ENCODE data around the gene PLIN5. TPM values are rescaled to one million over a fixed set of nuclear protein-coding genes. Genes with fewer than 3 reads are reported as not detected.

The PLIN5 gene
- total and polyA plus RNA-seq, 10 of the 15 experiments (the other 5 are each of a cell fraction or from before 2014, with no cell fraction given) = 0.15 to 0.33 TPM; not detected in 8

DNA sequence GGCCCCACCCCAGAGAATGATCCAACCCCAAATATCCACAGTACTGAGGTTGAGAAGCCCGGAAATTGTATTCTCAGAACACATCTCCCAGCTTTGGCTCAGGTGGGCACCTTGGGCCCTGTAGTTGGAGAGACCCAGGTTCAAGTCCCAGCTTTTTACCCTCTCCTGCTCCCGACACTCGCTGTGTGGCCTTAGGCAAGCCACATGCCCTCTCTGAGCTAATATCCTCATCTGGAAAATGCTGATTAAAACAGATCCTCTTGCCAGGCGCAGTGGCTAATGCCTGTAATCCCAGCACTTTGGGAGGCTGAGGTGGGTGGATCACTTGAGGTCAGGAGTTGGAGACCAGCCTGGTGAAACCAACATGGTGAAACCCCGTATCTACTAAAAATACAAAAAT lies 19.3 kb downstream of the PLIN5 start (continued):
- TF ChIP-seq GATAD2B (conservative IDR thresholded peaks at IDR 0.05; ENCODE audit: low read depth) (no peak), NFXL1 (IDR thresholded peaks at IDR 0.05; ENCODE audit: borderline replicate concordance) (no peak), ZSCAN29 (IDR thresholded peaks at IDR 0.05) (no peak), HDAC2 (IDR thresholded peaks at IDR 0.05) (no peak), DPF2 (IDR thresholded peaks at IDR 0.05) (no peak)

- no TSS peak for BruUV-seq (replicated peaks)
- no peak overlapping the region for H3K4me3 ChIP-seq
- FAIRE-seq (no peak), ATAC-seq (no peak), DNase-seq (ENCODE audit: low read depth, low spot score) (no peak)
- H3K36me3 ChIP-seq (ENCODE audit: control insufficient read depth in 2 of 2, insufficient read depth in 2 of 2, low read length in 1 of 2) = no peaks in the 10 kb centered on the region
- TF ChIP-seq RELA (IDR thresholded peaks at IDR 0.05; ENCODE audit: borderline replicate concordance, partially characterized antibody) (no peak), ZNF24 (IDR thresholded peaks at IDR 0.05) (no peak), ZNF687 (IDR thresholded peaks at IDR 0.05) (no peak), PAX8 (IDR thresholded peaks at IDR 0.05) (no peak), KLF5 (IDR thresholded peaks at IDR 0.05; ENCODE audit: partially characterized antibody) (no peak), SIN3A (IDR thresholded peaks at IDR 0.05; ENCODE audit: low read depth, low read length) (no peak), JUND (IDR thresholded peaks at IDR 0.05; ENCODE audit: low read depth, low read length) (no peak)
- TF ChIP-seq, protein P1, sequence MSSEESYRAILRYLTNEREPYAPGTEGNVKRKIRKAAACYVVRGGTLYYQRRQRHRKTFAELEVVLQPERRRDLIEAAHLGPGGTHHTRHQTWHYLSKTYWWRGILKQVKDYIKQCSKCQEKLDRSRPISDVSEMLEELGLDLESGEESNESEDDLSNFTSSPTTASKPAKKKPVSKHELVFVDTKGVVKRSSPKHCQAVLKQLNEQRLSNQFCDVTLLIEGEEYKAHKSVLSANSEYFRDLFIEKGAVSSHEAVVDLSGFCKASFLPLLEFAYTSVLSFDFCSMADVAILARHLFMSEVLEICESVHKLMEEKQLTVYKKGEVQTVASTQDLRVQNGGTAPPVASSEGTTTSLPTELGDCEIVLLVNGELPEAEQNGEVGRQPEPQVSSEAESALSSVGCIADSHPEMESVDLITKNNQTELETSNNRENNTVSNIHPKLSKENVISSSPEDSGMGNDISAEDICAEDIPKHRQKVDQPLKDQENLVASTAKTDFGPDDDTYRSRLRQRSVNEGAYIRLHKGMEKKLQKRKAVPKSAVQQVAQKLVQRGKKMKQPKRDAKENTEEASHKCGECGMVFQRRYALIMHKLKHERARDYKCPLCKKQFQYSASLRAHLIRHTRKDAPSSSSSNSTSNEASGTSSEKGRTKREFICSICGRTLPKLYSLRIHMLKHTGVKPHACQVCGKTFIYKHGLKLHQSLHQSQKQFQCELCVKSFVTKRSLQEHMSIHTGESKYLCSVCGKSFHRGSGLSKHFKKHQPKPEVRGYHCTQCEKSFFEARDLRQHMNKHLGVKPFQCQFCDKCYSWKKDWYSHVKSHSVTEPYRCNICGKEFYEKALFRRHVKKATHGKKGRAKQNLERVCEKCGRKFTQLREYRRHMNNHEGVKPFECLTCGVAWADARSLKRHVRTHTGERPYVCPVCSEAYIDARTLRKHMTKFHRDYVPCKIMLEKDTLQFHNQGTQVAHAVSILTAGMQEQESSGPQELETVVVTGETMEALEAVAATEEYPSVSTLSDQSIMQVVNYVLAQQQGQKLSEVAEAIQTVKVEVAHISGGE (CRISPR knock-in tag; IDR thresholded peaks at IDR 0.05) = no peak
- TF ChIP-seq, protein P2, sequence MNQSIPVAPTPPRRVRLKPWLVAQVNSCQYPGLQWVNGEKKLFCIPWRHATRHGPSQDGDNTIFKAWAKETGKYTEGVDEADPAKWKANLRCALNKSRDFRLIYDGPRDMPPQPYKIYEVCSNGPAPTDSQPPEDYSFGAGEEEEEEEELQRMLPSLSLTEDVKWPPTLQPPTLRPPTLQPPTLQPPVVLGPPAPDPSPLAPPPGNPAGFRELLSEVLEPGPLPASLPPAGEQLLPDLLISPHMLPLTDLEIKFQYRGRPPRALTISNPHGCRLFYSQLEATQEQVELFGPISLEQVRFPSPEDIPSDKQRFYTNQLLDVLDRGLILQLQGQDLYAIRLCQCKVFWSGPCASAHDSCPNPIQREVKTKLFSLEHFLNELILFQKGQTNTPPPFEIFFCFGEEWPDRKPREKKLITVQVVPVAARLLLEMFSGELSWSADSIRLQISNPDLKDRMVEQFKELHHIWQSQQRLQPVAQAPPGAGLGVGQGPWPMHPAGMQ (IDR thresholded peaks at IDR 0.05; ENCODE audit: borderline replicate concordance) = no peak
- no peak overlapping the region for H3K27ac ChIP-seq (ENCODE audit: control insufficient read depth, insufficient read depth)
- intact Hi-C loops (cut with micrococcal nuclease; ENCODE audit: unreplicated experiment) (no loop called here), in situ Hi-C loops (cut with MboI) (no loop called here)
- no peaks in the 10 kb centered on the region for H3K79me2 ChIP-seq (ENCODE audit: control insufficient read depth, insufficient read depth, low read length)
- WGBS (ENCODE audit: insufficient coverage, insufficient replicate concordance, low lambda C conversion rate, missing lambda C conversion rate) = 85% methylated on average over 17 of the region's 17 CpGs
- H3K27me3 ChIP-seq (replicated peaks in 1 of 2; ENCODE audit: control insufficient read depth in 2 of 2, insufficient read depth in 2 of 2, low read length in 1 of 2) = no peaks in the 10 kb centered on the region
- no peak overlapping the region for H2AFZ ChIP-seq (ENCODE audit: control insufficient read depth, low read depth, low read length)
- no peaks in the 10 kb centered on the region for H3K9me3 ChIP-seq (replicated peaks; ENCODE audit: control insufficient read depth, insufficient read depth, low read length)
- H3K4me1 ChIP-seq (ENCODE audit: control insufficient read depth, insufficient read depth, low read length) = no peaks in the 10 kb centered on the region
- RAD21 ChIA-PET (ENCODE audit: unreplicated experiment) = no interaction called here
- CTCF ChIA-PET = no interaction called here
- H3K9ac ChIP-seq (ENCODE audit: control insufficient read depth, insufficient read depth, low read length) = no peak overlapping the region
- H4K20me1 ChIP-seq (ENCODE audit: control insufficient read depth, insufficient read depth) = no peaks in the 10 kb centered on the region
- POLR2A ChIA-PET = no interaction called here
- H3K4me2 ChIP-seq (ENCODE audit: control insufficient read depth, insufficient read depth) = no peak overlapping the region
- SMC1A ChIA-PET (ENCODE audit: uncharacterized antibody, unreplicated experiment) = no interaction called here
These were observed 21.8 kb downstream of the PLIN5 start for GRCh38 chr19:4513248-4513647.
